ENCODE data around the gene CTAGE15. TPM values are rescaled to one million over a fixed set of nuclear protein-coding genes. Genes with fewer than 3 reads are reported as not detected.
"Not testable (repeated sequence)": the region's sequence is repeated elsewhere in the genome, so short reads cannot be mapped to it uniquely, and the experiment has no call there.

Gene CTAGE15
- total RNA-seq, 1 donor from 2014 or later = not detected

DNA sequence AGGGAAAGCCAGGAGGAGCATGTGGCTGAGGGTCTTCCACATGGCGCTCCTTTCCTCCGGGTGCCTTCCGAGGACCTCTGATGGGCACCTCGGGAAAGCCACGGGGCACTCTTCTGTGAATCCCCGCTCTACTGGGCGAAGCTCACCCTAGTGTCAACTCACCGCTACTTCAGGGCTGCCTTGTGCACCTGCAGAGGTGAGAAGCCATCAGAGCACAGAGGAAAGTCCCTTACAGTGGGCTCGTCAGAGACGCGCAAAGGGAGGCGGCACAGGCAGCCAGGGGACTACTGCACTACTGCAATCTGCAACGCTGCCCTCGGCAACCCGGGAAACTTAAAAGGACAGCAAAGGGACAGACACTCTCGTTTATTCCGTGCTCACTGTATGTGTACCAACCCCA lies 50.5 kb downstream of the CTAGE15 start:
- not testable (repeated sequence) for DNase-seq (ENCODE audit: low spot score)

Other genes with a start within 250 kb of the CTAGE15 start
- gene FAM131B, start 209.1 kb upstream of the CTAGE15 start, total RNA-seq = 1.8 TPM
- 271 TPM for gene ZYX, start 190.5 kb upstream of the CTAGE15 start, total RNA-seq
- gene EPHA1, start 162.9 kb upstream of the CTAGE15 start, total RNA-seq = 0.22 TPM
- gene TAS2R60, start 128.3 kb upstream of the CTAGE15 start, total RNA-seq = 0.35 TPM
- not detected for gene TAS2R41, start 93.9 kb upstream of the CTAGE15 start, total RNA-seq
- gene TCAF2, start 49.2 kb downstream of the CTAGE15 start, total RNA-seq = 0.87 TPM
- 0.29 TPM for gene CTAGE6, start 185.9 kb downstream of the CTAGE15 start, total RNA-seq